Activated naive CD4-positive, alpha-beta T cell treated with anti-CD3 and anti-CD28 coated beads for 36 hours (primary cell): ENCODE measurements around the gene RNPS1. TPM values are rescaled to one million over a fixed set of nuclear protein-coding genes. Genes with fewer than 3 reads are reported as not detected.
"Not testable (repeated sequence)": the region's sequence is repeated elsewhere in the genome, so short reads cannot be mapped to it uniquely, and the experiment has no call there.

Source experiments
- CTCF ChIA-PET: fragments of 350-600 bp; sonication (Branson Sonifier 250); formaldehyde crosslinking; loops from one replicate; lab custom pipeline; 2021; ENCODE audit warnings: antibody characterized with exemption; lab: Charles Lee
- DNase-seq: peaks from one replicate; pipeline ENCODE4 v3.0.0-alpha.2; 2020
- H3K27ac Mint-ChIP-seq: one replicate; pipeline ENCODE4 v1.8.0; 2021; ENCODE audit warnings: mild to moderate bottlenecking, mixed read lengths
- H3K27me3 Mint-ChIP-seq: one replicate; pipeline ENCODE4 v1.8.0; 2021; ENCODE audit warnings: low read depth, mixed read lengths
- H3K36me3 Mint-ChIP-seq: one replicate; pipeline ENCODE4 v1.8.0; 2021; ENCODE audit warnings: low read depth, mixed read lengths
- H3K4me1 Mint-ChIP-seq: one replicate; pipeline ENCODE4 v1.8.0; 2021; ENCODE audit warnings: low read depth, mixed read lengths
- H3K4me3 Mint-ChIP-seq: one replicate; pipeline ENCODE4 v1.8.0; 2021; ENCODE audit warnings: mild to moderate bottlenecking, moderate library complexity, mixed read lengths
- H3K9me3 Mint-ChIP-seq: one replicate; pipeline ENCODE4 v1.8.0; 2021; ENCODE audit warnings: mixed read lengths
- intact Hi-C: fragments of 100-400 bp; cut with micrococcal nuclease; formaldehyde crosslinking; loops from one replicate; pipeline ENCODE4 v1.15.1; 2023
- total RNA-seq, 2 experiments: library from RNA; stranded (reverse); gene quantifications; one replicate each; pipeline ENCODE4 v1.2.3, GENCODE V29; 2021

Gene RNPS1
- total RNA-seq, 2 experiments from 2014 or later, result 306 to 311 TPM

DNA sequence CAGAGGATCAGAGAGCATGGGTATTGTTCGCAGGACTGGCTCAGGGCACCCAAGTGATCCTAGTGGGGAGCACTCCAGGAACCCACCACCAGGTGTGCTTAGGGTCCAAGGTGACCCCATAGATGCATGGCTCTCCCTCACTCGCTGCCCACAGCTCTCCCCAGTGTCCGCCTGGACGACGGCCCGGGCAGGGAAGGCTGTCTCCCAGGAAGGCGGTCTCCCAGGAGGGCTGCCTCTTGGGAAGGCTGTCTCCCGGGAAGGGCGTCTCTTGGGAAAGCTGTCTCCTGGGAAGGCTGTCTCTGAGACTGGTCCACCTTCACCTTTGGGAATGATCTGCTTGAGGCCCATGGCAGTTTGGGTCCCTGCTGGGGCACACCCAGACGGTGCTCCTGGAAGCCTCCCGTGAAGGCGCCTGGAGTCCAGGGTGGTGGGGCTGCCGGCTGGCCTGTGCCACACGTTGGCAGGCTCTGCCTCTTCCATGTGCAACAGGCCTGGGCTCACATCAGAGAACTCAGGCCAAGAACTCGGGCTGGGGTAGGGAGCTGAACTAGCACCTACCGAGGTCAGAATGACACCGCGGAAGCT, 21.5 kb downstream of the RNPS1 start:
- Mint-ChIP-seq H3K27ac (no peak overlapping the region), H3K4me1 (peaks cover 2% of the 10 kb centered on the region), H3K4me3 (no peak overlapping the region), H3K36me3 (peaks cover 8% of the 10 kb centered on the region), H3K27me3 (no peaks in the 10 kb centered on the region), H3K9me3 (no peaks in the 10 kb centered on the region)
- no peak for DNase-seq
- intact Hi-C loops, result no loop called here
- CTCF ChIA-PET, result no interaction called here

DNA sequence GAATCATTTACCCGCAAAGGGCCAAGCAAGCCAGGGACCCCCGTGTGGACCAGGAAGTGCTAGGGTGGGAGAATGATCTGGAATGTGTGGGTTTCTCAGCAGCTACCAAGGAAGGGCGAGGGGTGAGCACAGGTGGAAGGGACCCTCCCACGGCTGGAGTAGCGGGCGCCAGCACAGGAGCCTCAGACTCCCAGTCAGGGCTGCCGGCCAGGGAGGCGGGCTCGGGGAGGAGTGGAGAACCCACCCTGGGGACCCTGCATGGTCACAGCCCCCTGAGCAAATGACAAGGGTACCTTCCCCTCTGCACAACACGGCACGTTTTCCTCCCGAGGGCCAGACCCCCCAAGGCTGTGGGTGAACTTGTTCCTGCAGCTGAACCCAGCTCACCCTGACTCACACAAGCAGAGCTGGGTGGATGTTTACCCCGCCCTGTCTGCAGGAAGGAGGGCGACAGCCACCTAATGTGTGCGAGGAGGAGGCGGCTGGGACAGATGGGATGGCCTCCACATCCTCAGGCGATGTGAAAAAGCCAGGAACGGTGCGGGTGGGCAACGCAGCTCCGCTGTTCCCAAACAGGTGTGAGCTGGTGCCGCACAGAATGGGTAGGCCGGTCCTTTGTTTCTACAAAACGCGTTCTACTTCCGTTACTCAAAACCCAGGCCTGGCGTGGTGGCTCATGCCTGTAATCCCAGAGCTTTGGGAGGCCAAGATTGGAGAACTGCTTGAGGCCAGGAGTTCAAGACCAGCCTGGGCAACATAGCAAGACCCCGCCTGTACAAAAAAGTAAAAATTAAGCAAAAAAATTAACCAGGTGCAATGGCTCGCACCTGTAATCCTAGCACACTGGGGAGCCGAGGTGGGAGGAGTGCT, 22.8 kb downstream of the RNPS1 start:
- Mint-ChIP-seq H3K36me3 (peaks cover 6% of the 10 kb centered on the region), H3K4me3 (no peak overlapping the region), H3K27ac (no peak overlapping the region), H3K4me1 (no peaks in the 10 kb centered on the region), H3K9me3 (no peaks in the 10 kb centered on the region), H3K27me3 (no peaks in the 10 kb centered on the region)
- CTCF ChIA-PET, result no interaction called here
- intact Hi-C loops, result no loop called here
- no peak for DNase-seq

GRCh38 chr16:2244301-2244700, 23.6 kb downstream of the RNPS1 start:
- intact Hi-C loops, result no loop called here
- H3K9me3 Mint-ChIP-seq, result no peaks in the 10 kb centered on the region
- CTCF ChIA-PET, result no interaction called here
- no peak for DNase-seq
- no peaks in the 10 kb centered on the region for H3K4me1 Mint-ChIP-seq
- H3K36me3 Mint-ChIP-seq, result peaks cover 4% of the 10 kb centered on the region
- H3K27ac Mint-ChIP-seq, result no peak overlapping the region
- no peak overlapping the region for H3K4me3 Mint-ChIP-seq
- no peaks in the 10 kb centered on the region for H3K27me3 Mint-ChIP-seq

DNA sequence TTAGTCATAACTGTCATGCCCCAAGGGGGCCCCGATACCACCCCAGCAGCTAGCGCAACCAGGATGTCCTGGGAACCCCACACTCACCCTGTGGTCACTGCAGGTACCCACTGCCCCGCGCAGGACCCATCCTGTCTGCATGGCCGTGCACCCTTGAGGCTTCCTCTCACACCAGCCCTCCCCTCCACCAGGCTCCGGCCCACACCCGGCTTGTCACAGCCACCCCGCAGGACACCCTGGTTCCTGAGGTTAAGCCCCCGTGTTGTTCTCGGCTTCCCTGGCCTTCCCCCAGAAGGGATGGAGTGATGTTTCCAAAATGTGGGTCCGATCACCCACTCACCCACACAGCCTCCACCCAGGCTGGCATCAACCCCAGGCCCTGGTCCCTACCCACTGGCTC, 24.1 kb downstream of the RNPS1 start:
- Mint-ChIP-seq H3K4me3 (no peak overlapping the region), H3K4me1 (no peaks in the 10 kb centered on the region), H3K36me3 (peaks cover 2% of the 10 kb centered on the region), H3K9me3 (no peaks in the 10 kb centered on the region), H3K27ac (no peak overlapping the region), H3K27me3 (no peaks in the 10 kb centered on the region)
- intact Hi-C loops, result no loop called here
- CTCF ChIA-PET, result no interaction called here
- DNase-seq, result no peak

GRCh38 chr16:2243031-2243528, 24.8 kb downstream of the RNPS1 start:
- no peak overlapping the region for H3K4me3 Mint-ChIP-seq
- intact Hi-C loops, result no loop called here
- peaks cover 2% of the 10 kb centered on the region for H3K36me3 Mint-ChIP-seq
- no peak overlapping the region for H3K27ac Mint-ChIP-seq
- DNase-seq, result no peak
- CTCF ChIA-PET, result interaction anchor here (2.1 kb wide), 1 partner anchor 9 kb away, joined by 6 read pairs; the partner anchor contains the start of gene ECI1
- H3K9me3 Mint-ChIP-seq, result no peaks in the 10 kb centered on the region
- no peaks in the 10 kb centered on the region for H3K27me3 Mint-ChIP-seq
- no peaks in the 10 kb centered on the region for H3K4me1 Mint-ChIP-seq

- no peak for DNase-seq
- CTCF ChIA-PET, result interaction anchor here (2.1 kb wide), 1 partner anchor 9 kb away, joined by 6 read pairs; the partner anchor contains the start of gene ECI1
- H3K27me3 Mint-ChIP-seq, result no peaks in the 10 kb centered on the region
- intact Hi-C loops, result no loop called here
- no peaks in the 10 kb centered on the region for H3K4me1 Mint-ChIP-seq
- H3K9me3 Mint-ChIP-seq, result no peaks in the 10 kb centered on the region
- H3K36me3 Mint-ChIP-seq, result peaks cover 2% of the 10 kb centered on the region
- no peak overlapping the region for H3K4me3 Mint-ChIP-seq
- no peak overlapping the region for H3K27ac Mint-ChIP-seq
These were observed 25.3 kb downstream of the RNPS1 start for GRCh38 chr16:2242598-2242997.

GRCh38 chr16:2240331-2240730, 27.6 kb downstream of the RNPS1 start:
- intact Hi-C loops, H3K27me3 Mint-ChIP-seq, H3K27ac Mint-ChIP-seq, CTCF ChIA-PET, H3K36me3 Mint-ChIP-seq, H3K4me3 Mint-ChIP-seq, H3K9me3 Mint-ChIP-seq, H3K4me1 Mint-ChIP-seq, DNase-seq: not testable (repeated sequence)

DNA sequence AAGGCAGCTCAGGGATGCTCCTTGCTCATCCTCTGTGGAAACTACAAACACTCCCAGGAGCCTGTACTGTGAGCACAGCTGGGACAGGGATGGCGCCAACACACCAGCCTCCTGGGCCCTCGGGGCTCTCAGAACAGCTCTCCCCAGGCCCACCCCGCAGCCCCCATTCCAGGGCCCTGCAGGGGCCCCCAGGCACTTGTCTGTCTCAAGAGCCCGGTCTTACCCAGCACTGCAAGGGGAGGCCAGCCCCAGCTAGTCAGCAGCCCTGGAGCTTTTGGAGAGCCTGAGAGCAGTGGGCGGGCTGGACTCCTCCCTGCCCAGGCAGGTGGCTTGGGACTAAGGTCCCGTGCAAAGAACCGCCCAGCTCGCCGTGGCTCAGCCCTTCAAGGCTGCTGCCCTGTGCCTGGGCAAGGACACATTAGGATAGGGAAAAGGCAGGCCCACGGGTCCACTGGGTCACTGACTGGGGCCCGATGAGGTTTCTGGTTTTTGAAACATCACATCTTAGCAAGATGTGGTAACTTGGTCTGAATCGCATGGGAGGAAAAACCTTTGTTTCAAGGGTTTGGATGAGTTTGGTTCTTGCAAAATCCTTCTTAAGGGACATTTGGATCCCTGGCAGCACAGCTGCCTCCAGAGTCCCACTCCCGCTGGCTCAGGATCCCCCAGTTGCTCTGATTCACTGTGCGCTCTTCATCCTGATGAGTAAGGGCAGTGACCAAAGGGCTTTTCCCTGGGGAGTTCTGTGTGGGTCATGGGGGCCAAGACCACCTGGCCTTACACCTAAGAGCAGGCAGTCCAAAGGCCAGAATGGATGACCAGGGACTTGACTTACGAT, 28.9 kb downstream of the RNPS1 start:
- Mint-ChIP-seq H3K27ac (no peak overlapping the region), H3K27me3 (no peaks in the 10 kb centered on the region), H3K36me3 (peaks cover 8% of the 10 kb centered on the region), H3K4me1 (no peaks in the 10 kb centered on the region), H3K4me3 (no peak overlapping the region), H3K9me3 (no peaks in the 10 kb centered on the region)
- CTCF ChIA-PET, result interaction anchor here (0.6 kb wide), 1 partner anchor 13 kb away, joined by 3 read pairs; no protein-coding TSS in a partner anchor
- no peak for DNase-seq
- intact Hi-C loops, result no loop called here

GRCh38 chr16:2238150-2238837, 29.6 kb downstream of the RNPS1 start:
- H3K27ac Mint-ChIP-seq, result no peak overlapping the region
- H3K27me3 Mint-ChIP-seq, result no peaks in the 10 kb centered on the region
- H3K4me1 Mint-ChIP-seq, result no peaks in the 10 kb centered on the region
- CTCF ChIA-PET, result interaction anchor here (0.6 kb wide), 1 partner anchor 14 kb away, joined by 3 read pairs; no protein-coding TSS in a partner anchor
- no peak overlapping the region for H3K4me3 Mint-ChIP-seq
- no peak for DNase-seq
- H3K9me3 Mint-ChIP-seq, result no peaks in the 10 kb centered on the region
- peaks cover 11% of the 10 kb centered on the region for H3K36me3 Mint-ChIP-seq
- intact Hi-C loops, result no loop called here

- DNase-seq, result no peak
- Mint-ChIP-seq H3K27ac (no peak overlapping the region), H3K36me3 (peaks cover 11% of the 10 kb centered on the region), H3K4me3 (no peak overlapping the region), H3K9me3 (no peaks in the 10 kb centered on the region), H3K27me3 (no peaks in the 10 kb centered on the region), H3K4me1 (no peaks in the 10 kb centered on the region)
- CTCF ChIA-PET, result no interaction called here
- intact Hi-C loops, result no loop called here
These were observed 30.3 kb downstream of the RNPS1 start for GRCh38 chr16:2237493-2238149.

DNA sequence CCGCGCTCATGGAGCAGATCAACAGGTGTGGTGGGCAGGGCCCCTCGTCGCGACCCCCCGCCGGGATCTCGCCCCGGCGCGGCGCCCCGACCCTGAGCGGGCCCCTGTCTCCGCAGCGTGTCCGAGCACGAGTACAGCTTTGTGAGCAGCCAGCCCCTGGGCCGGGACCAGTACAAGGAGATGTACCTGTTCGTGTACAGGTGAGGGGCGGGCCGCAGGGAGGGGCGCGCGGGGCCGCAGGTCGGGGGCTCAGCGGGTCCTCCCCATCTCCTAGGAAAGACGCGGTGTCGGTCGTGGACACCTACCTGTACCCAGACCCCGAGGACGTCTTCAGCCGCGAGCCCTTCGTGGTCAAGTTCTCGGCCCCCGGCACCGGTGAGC, 30.8 kb downstream of the RNPS1 start:
- CTCF ChIA-PET, result no interaction called here
- no peak for DNase-seq
- H3K27me3 Mint-ChIP-seq, result no peaks in the 10 kb centered on the region
- peaks cover 9% of the 10 kb centered on the region for H3K36me3 Mint-ChIP-seq
- no peak overlapping the region for H3K4me3 Mint-ChIP-seq
- intact Hi-C loops, result no loop called here
- H3K27ac Mint-ChIP-seq, result no peak overlapping the region
- no peaks in the 10 kb centered on the region for H3K4me1 Mint-ChIP-seq
- no peaks in the 10 kb centered on the region for H3K9me3 Mint-ChIP-seq
